ENCODE data around the gene CAMK2A.
A peak's percentile ranks its signal among the peaks of the same experiment; 100 is the strongest.

The CAMK2A gene

DNA sequence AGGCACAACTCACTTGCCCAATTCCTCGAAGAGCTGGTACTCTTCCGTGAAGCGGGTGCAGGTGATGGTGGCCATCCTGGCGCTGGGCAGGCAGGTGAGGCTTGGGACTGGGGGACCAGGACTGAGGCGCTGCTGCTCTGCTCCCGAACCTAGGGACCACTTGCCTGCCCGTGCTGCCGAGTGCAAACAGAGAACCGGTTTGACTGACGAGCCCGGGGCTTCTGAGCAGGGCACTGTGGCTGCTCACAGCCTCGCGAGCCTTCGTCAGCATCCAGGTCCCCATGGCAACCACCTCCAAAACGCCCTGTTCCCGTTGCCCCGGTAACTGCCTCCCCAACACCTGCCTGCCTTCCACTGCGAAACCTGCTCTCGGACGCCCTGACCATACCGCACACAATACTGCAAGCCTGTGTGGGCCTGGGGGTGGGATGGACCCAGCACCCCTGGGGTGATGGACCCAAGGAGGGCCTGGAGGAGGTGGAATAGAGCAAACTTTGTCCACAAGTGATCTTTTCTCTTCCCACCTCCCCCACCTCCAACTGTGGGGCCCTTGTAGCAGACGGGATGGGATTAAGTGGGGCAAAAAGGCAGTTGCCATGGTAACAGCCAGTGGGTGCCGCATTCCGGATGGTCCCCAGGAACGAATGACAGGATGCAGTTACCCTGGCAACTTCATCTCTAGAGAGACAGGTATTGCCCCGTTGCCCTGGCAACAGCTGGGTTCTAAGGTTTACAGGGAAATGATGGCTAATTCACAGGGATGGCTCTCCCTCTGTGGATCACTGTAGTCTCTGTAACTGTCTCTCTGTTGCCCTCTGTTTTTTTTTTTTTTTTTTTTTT, at the start of gene CAMK2A:
Gene CAMK2A, minus strand, starts transcription at position 223 of the 840 bp plus-strand sequence. Its CDS starts 148 bp downstream, at position 75.
- no peak for DNase-seq (ENCODE audit: low spot score)

DNA sequence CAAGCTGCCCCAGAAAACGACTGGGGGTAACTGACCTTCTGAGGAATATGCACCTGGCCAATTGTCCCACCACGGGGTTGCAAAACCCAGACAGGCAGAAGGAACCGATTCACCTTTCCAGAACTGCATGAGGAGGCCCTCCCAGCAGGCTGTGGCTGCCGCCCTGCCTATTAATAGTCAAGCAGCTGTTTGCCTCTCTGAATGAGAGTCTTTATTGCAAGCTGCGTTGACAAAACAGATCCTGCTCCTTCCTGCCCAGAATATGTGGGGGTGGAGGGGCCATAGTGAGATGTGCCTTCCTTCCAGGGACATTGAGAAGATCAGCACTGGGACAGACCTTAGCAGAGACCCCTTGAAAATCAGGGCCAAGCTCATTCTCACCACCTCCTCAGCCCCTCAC, 49.6 kb upstream of the CAMK2A start:
- peak; percentile 85 for DNase-seq (ENCODE audit: low spot score)

DNA sequence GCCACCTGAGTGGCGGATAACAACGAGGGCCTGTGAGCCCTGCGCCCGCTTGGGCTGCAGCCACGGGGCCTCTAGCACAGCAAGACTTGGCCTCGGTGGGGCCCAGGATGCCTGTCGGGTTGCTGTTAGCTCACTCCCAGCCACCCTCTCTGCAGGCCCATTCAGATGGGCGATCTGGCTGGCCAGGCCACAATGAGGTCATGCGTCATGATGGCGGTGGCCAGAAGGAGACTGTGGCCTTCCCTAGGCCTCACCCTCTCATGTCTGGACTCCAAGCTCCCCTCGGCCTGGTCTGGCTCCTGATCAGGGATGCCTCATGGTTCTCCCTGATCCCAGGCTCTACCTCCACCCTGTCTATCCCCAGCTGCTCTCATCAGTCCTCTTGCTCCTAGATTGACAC, 49.0 kb upstream of the CAMK2A start:
- peak; percentile 63 for DNase-seq (ENCODE audit: low spot score)

DNA sequence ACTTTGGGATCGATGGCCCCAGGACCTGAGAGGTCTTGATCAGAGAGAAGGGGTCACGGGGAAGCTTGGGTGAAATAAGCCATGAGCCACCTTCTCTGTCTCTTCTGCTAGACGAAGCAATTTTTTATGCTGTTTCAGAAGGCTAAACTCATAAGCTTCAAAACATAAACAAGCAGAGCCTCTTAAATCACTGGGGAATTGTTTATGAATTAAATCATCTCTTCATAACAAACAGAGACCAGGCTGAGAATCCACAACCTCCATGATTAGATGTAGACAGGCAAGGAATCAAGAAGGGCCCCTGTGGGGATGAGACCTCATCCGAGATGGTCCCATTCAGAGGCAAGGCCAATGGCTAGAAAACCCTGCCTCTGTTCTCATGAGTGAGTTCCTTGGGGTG, 46.2 kb upstream of the CAMK2A start:
- DNase-seq (ENCODE audit: low spot score), result no peak

DNA sequence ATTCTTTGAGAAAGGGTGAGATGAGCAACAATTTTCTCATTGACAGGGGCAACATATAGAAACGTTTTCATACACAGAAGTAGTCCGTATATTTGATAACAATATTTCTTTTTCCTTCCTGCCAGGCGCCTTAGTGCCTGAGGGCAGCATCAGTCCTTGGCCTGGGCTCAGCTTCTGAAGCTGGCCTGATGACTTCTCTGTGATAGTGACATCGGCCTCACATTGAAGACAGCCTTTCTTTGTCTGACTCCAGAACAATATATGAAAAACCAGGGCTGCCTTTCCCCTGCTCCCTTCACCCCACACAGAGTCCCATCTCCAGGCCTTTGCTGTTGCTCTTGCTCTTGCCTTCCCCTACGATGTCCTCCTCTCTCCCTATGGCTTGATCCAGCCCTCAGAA, 43.8 kb upstream of the CAMK2A start:
- peak; percentile 88 for DNase-seq (ENCODE audit: low spot score)

DNA sequence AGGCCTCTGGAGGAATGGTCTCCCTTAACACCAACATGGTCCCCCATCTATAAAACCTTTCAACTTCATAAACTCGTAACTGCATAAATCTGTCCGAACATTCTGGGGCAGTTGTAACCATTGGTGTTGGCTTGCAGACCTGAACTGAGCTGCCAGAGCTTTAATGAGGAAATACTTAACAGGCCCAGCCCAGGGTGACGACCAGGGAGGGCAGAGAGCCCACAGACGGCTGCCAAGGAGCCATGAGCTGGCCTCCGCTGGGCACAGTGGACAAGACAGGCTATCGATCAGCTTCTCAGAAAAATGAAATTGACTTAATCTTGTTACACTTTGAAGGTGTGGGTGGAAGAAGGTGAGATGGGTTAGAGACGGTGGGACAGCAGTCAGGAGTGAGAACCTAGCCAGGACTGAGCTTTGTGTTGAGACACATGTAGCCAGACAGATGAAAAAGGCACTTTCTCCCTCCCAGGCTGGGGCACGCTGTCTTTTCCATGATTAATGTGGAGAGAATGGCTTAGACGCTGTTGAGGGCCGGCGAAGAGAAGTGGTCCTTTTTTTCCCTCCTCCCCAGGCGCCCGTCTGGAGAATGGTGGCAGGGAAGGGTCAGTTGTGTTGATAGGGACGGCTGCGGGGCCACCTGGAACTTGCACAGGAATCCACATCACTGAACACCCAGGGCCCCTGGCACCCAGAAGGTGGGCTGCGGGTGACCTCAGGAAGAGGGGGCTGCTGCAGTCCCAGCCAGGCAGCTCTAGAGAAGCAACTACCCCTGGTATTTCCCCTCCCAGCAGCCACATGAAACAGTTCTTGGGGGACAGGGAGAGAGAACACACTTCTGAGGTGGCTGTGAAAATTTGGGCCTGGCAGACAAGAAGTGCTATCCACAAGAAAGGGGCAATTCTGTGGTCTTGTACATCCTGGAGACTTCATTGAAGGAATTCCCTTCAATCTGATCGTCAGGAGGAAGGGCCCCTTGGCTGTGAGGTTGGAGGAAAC, 40.6 kb upstream of the CAMK2A start:
- DNase-seq (ENCODE audit: low spot score), result no peak

DNA sequence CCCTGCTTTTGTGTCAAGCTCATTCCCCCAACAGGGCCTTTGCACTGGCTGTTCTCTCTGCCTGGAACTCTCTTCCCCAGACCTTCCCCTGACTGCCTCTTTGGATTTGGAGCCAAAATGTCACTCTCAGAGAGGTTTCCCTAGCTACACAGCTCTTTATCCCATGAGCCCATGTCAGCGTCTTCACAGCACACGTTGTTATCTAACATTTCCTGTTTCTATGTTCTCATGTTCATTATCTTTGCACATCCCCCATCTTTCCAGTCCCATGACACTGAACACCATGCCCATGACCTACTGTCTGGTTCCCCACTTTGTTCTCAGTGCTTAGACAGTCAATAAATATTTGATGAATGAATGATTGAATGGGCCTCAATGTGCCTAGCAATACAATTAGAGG, 39.5 kb upstream of the CAMK2A start:
- no peak for DNase-seq (ENCODE audit: low spot score)

DNA sequence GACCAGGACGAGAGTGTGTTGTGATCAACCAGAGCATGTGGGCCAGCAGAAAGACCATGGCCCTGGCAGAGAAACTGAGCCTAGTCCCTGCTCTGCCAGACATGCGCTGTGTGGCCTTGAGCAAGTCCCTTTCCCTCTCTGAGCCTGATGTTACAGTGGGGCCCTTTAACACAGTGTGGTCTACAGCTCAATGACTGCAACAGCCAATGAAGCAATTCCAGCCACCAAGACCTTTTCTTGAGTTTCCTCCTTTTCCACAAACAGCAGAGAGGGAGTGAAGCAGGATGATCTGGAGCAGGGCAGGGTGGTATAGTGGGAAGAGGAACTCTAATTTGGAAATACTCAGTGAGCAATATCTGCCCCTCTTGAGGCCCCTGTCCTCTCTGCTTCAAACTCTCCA, 38.9 kb upstream of the CAMK2A start:
- DNase-seq (ENCODE audit: low spot score), result no peak

DNA sequence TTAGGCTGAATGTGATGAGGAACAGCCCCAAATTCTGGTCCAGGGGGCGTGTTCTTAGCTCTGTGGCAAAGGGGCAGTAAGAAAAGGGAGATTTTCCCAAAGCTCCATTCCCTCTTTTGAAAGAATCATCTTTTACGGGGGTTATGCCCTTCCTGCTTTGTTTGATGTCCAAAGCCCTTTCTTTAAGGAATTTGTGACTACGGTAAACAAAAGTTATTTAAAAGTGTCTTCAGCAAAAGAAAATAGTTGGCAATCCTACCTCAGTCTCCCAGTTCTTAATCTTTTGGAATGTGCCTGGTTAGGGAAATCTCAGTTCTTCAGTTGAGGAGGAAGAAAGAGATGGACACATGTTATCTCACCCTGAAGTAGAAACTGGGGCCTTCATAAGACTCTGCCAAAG, 37.6 kb upstream of the CAMK2A start:
- no peak for DNase-seq (ENCODE audit: low spot score)

DNA sequence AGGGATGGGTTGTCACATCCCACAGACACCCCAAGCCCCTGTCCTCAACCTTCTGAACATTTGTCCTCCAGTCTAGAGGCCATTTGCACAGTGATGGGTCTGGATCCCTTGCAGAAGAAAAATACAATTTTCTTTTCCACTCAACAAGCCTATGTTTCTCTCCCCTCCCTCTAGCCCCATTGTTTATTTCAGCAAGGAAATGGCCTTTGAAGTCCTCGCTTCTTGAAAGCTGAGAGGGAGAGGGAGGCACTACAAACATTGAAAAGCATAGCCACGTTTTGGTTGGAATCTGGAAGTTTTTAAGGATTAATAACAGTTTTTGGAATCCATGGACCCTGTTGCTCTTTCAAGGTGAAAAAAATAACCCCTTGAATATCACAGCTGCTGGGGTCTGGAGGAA, 37.1 kb upstream of the CAMK2A start:
- DNase-seq (ENCODE audit: low spot score), result no peak

DNA sequence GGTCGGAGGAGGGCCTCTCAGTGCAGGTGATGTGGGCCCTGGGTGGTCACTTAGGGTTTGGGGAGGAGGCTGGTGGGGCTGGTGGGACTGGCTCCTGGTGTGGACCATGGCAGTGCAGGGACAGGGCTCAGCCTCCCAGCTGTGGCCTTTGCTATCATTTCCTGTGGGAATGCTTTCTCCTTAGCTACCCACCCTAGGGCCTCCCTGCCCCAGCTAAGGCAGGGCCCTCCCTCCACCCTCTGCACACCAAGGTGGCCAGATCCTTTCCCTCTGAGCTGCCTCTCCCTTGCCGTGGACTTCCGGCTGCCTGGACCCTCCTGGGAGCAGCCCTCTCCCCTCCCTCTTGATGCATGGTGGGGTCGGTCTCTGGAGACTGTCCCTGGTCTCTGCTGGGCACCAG, 35.9 kb upstream of the CAMK2A start:
- no peak for DNase-seq (ENCODE audit: low spot score)

DNA sequence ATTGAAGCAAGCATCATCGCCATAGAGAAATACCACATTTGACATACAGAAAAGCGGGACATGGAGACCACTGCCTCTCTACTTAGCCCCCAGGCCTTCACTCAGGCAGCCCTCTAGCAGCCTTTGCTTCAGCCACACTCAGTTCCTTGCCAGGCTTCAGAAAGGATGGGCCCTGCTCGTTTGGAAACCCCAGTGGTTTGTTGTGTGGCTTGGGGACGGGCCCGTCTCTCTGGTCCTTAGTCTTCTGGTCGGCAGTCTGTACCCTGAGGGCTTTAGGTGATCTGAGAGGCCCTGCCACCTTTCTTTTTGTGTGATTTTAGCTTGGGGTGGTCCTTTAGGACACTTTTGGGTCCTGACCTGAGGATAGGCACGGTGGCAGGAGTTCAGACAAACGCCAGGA, 34.2 kb upstream of the CAMK2A start:
- DNase-seq (ENCODE audit: low spot score), result no peak

DNA sequence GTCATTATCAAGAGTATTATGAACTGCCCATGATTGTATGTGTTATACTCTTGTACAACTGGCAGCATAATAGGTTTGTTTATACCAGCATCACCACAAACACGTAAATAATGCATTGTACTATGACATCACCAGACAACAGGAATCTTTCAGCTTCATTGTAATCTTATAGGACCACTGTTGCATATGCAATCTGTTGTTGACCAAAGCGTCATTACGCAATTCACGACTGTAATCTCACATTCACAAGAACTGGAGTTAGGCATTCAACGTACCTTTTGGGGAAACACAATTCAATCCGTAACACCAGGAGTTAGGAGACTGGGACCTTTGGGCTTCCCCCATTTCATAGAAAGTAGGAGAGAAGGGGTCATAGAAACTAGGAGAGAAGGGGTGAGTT, 33.5 kb upstream of the CAMK2A start:
- DNase-seq (ENCODE audit: low spot score), result no peak

DNA sequence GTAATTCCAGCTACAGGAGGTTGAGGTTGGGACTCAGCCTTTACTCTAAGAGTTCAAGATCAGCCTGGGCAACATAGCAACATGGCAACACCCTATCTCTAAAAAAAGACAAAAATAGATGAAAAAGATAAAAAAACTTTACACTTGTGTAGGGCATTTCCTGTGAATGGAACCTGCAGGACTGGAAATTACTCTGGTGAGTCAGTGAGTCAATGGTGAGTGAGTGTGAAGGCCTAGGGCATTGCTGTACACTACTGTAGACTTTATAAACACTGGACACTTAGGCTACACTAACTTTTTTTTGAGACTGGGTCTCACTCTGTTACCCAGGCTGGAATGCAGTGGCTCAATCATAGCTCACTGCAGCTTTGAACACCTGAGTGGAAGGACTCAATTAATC, 32.6 kb upstream of the CAMK2A start:
- DNase-seq (ENCODE audit: low spot score), result no peak

DNA sequence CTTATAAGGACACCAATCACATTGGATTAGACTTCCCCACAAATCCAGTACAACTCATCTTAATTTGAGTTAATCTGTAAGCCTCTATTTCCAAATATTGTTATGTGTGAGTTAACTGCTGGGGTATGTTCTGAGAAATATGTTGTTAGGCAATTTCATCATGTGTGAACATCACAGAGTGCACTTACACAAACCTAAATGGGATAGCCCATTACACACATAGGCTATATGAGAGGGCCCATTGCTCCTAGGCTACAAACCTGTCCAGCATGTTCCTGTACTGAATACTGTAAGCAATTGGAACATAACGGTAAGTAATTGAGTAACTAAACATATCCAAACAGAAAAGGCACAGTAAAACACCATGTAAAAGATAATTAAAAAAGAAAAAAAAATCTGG, 32.2 kb upstream of the CAMK2A start:
- DNase-seq (ENCODE audit: low spot score), result no peak

DNA sequence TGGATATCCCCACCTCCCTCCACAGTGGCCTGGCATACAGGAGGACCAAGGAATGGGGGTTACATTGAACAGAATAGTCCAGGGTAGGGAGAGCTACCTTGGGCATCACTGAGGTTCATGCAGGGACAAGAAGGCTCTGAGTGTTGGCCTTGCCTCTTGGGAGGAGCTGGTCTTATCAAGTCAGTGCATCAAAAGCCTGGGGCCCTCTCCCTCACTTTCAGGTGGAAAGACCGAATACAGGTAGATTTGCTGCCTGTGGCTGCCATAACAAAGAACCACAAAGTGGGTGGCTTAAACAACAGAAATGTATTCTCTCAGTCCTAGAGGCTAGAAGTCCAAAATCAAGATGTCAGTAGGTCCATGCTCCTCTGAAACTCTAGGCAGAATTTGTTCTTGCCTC, 31.6 kb upstream of the CAMK2A start:
- DNase-seq (ENCODE audit: low spot score), result no peak

DNA sequence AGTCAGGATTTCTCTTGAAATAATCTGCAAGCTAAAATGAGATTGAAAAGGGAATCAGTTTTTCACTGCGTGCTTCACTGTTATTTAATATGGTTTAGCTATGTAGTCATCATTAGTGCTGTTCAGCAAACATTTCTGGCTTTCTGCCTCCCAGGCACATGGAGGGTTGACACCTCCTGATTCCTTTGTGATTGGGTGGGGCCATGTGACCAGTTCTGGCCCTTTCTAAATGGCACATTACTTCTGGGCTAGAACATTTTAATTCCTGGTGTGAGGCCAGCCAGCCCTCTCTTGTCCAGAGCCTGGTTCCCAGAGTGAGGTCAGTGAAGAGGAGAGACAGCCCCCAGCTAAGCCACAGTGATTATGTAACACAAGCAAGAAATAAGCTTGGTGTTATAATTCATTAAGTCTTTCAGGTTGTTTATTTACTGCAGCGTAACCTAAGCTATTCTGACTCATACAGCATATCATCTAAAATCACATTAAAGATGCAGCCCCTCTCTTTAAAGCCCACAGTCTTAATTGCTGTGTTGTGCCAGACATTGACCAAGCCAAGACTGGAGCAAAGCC, 30.6 kb upstream of the CAMK2A start:
- peak; percentile 78 for DNase-seq (ENCODE audit: low spot score)

DNA sequence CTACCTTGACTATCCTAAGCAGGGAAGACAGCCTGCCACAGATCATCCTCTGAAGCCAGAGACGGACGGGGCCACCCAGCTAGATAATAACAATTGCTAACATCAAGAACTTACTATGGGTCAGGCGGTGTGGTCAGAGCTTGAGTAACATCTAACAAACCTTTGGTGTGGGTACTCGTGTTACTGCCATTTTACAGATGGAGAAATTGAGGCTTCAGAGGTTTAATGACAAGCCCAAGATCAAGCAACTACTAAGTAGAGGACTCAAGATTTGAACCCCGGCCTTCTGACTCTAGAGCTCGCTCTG, 29.9 kb upstream of the CAMK2A start:
- no peak for DNase-seq (ENCODE audit: low spot score)

DNA sequence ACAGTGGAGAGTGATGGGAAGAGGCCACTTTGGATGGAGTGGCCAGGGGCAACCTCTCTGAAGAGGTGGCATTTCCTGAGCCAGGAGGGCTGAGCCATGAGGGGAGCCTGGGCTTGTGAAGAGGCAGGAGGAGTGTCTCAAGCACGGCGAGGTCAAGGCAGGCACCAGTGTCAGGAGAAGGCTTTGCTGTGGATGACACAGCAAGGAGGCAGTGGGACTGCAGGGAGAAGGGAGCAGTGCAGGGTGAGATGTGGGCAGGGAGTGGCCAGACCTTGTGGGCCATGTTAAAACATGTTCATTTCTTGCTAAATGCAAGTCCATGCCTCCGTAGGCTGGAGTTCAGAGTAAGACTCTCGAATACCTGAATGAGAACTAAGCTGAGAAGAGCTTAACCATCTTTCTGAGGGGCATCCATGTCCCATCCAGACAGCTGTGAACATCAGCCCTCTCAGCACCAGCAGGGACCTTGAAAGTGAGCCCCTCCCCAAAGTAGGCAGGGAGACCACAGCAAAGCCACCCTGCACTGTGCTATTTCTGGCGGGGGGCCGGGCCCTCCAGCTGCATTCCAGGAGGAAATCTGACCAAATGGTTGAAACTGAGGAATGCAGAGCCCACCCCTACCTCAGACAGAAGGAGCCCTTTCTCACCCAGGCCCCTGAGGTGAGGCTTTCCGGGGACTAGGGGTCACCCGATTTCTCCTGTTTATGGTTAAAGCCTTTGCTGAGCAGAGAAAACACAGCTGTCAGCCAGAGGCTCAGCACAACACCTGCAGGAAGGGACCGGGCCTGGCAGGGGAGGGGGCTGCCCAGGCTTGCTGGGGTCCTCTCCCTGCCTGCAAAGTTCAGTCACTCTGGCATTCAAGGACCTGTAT, 29.3 kb upstream of the CAMK2A start:
- no peak for DNase-seq (ENCODE audit: low spot score)

DNA sequence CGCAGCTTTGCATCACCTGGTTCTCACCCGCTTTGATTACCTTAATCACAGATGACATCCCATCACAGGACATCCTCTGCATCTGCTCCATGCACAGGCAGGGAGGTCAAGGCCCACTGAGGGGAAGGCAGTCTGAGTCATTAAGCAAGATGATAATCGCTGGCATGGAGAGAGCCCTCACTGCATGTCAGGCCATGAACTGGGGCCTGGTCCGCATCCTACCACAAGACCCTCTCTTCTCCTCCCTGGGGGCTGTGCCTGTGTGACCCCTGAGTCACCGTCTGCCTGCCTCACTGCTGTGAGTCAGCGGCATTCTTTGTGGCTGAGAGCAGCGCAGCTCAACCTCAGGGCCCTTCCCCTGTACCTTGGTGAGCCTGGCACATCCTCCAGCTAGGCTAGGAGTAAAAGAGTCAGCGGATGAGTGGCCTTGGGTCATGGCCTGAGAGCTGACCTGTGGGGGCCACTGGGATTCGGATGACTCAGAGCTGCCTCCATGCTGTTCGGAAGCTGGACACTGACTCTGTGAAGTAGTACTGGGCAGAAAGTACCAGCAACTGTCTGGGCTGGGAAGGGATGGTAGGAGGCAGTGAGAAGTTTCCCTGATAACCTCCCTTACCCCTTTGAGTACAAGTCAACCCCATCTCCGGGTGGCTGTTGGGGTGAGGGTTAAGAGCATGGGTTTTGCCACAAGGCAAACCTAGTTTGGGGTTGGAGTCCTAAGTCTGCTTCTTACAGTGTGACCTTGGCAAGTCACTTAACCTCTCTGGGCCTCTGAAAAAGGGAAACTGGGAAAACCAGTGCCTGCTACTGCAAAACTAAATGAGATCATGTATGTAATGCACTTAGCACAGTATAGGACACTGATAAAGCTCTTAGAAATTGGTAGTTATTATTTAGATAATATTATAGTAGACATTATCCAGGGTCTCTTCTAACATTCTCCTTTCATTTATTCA, 27.8 kb upstream of the CAMK2A start:
- no peak for DNase-seq (ENCODE audit: low spot score)

DNA sequence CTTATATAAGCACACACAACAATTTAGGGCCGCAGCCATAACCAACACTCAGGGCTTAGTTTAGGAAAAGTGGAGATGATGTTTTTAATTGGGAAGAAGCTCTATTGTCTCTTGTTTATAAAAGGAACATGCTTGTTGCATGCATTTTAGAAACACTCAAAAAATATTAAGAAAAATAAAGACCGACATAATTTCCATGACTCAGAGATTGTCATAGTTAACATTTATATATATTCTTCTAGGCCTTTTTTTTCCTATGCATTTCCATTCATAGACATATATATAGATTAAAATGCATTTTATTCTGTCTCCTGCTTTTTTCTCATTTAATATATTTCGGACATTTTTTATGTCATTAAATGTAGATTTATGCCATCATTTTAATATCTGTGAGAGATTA, 26.7 kb upstream of the CAMK2A start:
- DNase-seq (ENCODE audit: low spot score), result no peak
